ENCODE results near the gene IMP3. TPM values are rescaled to one million over a fixed set of nuclear protein-coding genes. Genes with fewer than 3 reads are reported as not detected.

The IMP3 gene
- total RNA-seq, 2 experiments from 2014 or later: 101 to 174 TPM

DNA sequence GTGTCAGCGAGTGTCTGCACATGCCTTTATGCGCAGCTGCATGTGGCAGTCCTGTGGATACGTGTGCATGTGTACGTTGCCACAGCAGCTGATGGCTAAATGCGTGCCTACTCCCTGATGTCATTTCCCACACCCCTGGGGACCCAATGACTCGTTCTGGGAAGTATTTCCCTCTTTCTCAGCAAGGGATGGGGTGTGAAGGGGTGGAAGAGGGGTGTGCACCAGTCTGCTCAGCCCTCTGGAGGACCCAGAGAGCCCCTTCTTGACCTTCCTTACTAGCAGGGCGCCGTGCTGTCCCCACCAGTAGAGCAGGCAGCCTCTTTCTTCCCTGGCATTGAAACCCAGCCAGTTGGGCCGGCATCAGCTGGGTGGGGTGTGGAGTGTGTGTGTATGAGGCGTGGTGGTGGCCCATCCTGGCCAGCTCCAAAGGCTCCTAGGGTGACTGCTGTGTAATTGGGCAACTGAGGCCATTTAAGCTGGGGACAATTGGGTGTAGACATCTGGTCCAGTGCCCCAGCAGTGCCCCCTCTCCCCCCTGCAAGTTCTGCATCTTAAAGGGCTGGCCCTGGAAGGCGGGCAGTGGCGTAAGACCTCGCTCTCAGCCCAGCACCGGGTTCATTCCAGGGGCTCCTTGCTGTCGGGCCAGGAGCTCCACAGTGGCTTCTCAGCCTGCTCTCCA lies 26.9 kb upstream of the IMP3 start:
- Histone ChIP-seq H3K4me3 (ENCODE audit: low read depth, low read length, poor library complexity, severe bottlenecking) (no peak overlapping the region), H3K36me3 (ENCODE audit: insufficient read depth, low read length) (no peaks in the 10 kb centered on the region), H3K79me2 (ENCODE audit: insufficient read depth, low read depth, low read length) (no peaks in the 10 kb centered on the region), H3K4me2 (ENCODE audit: low read length) (no peak overlapping the region), H3K9me2 (ENCODE audit: insufficient read depth, low read length) (no peaks in the 10 kb centered on the region), H4K20me1 (ENCODE audit: insufficient read depth, low read length) (no peaks in the 10 kb centered on the region), H3K27ac (ENCODE audit: low read depth, low read length, poor library complexity, severe bottlenecking) (no peak overlapping the region), H2AFZ (ENCODE audit: low read length) (no peak overlapping the region), H3K4me1 (ENCODE audit: insufficient read depth, low read length, poor library complexity, severe bottlenecking) (no peaks in the 10 kb centered on the region), H3K9me3 (ENCODE audit: low read length) (no peaks in the 10 kb centered on the region)
- BruUV-seq (replicated peaks): no TSS peak
- intact Hi-C loops (cut with micrococcal nuclease; ENCODE audit: unreplicated experiment): no loop called here
- ChIA-PET CTCF (ENCODE audit: unreplicated experiment) (no interaction called here), POLR2A (no interaction called here)
- no peak for DNase-seq (ENCODE audit: low spot score)
- no peak for TF ChIP-seq EZH2phosphoT487 (IDR thresholded peaks at IDR 0.05; ENCODE audit: borderline replicate concordance, low read depth, low read length)
- TF ChIP-seq, protein P1, sequence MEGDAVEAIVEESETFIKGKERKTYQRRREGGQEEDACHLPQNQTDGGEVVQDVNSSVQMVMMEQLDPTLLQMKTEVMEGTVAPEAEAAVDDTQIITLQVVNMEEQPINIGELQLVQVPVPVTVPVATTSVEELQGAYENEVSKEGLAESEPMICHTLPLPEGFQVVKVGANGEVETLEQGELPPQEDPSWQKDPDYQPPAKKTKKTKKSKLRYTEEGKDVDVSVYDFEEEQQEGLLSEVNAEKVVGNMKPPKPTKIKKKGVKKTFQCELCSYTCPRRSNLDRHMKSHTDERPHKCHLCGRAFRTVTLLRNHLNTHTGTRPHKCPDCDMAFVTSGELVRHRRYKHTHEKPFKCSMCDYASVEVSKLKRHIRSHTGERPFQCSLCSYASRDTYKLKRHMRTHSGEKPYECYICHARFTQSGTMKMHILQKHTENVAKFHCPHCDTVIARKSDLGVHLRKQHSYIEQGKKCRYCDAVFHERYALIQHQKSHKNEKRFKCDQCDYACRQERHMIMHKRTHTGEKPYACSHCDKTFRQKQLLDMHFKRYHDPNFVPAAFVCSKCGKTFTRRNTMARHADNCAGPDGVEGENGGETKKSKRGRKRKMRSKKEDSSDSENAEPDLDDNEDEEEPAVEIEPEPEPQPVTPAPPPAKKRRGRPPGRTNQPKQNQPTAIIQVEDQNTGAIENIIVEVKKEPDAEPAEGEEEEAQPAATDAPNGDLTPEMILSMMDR (conservative IDR thresholded peaks at IDR 0.05; ENCODE audit: low read length): no peak

DNA sequence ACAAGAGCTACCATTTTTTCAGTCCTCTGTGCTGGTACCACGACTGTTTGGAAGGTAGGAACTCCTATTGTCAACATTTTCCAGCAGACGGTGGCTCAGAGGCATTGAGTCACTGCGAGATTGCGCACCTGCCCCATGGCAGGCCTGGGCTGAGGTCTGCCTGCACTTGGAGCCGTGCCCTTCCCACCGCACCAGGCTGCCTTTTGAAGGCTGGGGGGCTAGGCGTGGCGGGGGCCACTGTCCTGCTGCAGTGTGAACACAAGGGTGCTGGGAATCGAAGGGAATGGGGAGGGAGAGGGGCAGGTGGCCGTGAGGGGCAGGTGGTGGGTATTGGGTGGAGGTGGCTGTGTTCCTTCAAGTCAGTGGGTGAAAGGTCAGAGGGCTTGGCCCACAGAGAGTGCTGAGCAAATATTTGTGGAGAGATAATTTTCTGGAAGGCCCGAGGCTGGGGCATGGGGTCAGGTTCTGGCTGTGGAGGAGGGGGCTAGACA lies 24.0 kb upstream of the IMP3 start:
- Histone ChIP-seq H3K79me2 (ENCODE audit: insufficient read depth, low read depth, low read length) (no peaks in the 10 kb centered on the region), H2AFZ (ENCODE audit: low read length) (no peak overlapping the region), H3K4me1 (ENCODE audit: insufficient read depth, low read length, poor library complexity, severe bottlenecking) (no peaks in the 10 kb centered on the region), H4K20me1 (ENCODE audit: insufficient read depth, low read length) (no peaks in the 10 kb centered on the region), H3K36me3 (ENCODE audit: insufficient read depth, low read length) (no peaks in the 10 kb centered on the region), H3K9me3 (ENCODE audit: low read length) (no peaks in the 10 kb centered on the region), H3K4me3 (ENCODE audit: low read depth, low read length, poor library complexity, severe bottlenecking) (no peak overlapping the region), H3K27ac (ENCODE audit: low read depth, low read length, poor library complexity, severe bottlenecking) (no peak overlapping the region), H3K4me2 (ENCODE audit: low read length) (no peak overlapping the region), H3K9me2 (ENCODE audit: insufficient read depth, low read length) (no peaks in the 10 kb centered on the region)
- TF ChIP-seq EZH2phosphoT487 (IDR thresholded peaks at IDR 0.05; ENCODE audit: borderline replicate concordance, low read depth, low read length): no peak
- TF ChIP-seq, protein P1 (conservative IDR thresholded peaks at IDR 0.05; ENCODE audit: low read length): no peak
- no TSS peak for BruUV-seq (replicated peaks)
- ChIA-PET CTCF (ENCODE audit: unreplicated experiment) (no interaction called here), POLR2A (no interaction called here)
- intact Hi-C loops (cut with micrococcal nuclease; ENCODE audit: unreplicated experiment): no loop called here
- DNase-seq (ENCODE audit: low spot score): no peak

DNA sequence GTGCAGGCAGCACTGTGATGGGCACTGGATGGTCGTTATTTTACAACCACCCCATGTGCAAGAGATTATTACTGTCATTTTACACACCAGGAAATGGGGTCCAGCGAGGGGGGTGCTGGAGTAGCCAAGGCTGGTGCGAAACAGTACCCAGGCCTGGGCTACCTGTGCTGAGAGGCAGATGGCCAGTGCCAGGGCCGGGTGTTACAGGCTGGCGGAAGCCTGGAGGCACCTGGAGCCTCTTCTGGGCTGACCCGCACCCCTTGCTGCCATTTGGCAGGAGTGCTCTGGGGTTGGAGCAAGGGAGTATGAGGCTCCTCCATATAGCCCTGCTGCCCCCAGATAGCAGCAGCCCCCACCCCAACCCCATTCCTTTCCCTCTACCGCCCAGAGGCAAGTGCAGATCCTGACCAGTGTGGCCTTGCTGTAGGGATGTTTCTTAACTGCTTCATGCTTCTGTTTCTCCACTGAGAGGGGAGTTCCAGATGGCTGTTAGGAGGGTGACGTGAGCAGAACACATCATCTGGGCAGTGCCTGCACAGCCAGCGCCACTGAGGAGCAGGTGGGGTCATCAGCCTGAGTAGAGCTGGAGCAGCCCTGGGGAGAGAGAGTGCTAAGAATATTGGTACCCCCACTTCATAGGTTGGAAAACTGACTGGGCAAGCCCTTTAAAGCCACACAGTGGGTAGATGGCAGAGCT lies 22.9 kb upstream of the IMP3 start:
- H3K9me2 ChIP-seq (ENCODE audit: insufficient read depth, low read length): no peaks in the 10 kb centered on the region
- H3K4me2 ChIP-seq (ENCODE audit: low read length): no peak overlapping the region
- H3K79me2 ChIP-seq (ENCODE audit: insufficient read depth, low read depth, low read length): no peaks in the 10 kb centered on the region
- no peaks in the 10 kb centered on the region for H3K4me1 ChIP-seq (ENCODE audit: insufficient read depth, low read length, poor library complexity, severe bottlenecking)
- POLR2A ChIA-PET: no interaction called here
- no peaks in the 10 kb centered on the region for H4K20me1 ChIP-seq (ENCODE audit: insufficient read depth, low read length)
- BruUV-seq (replicated peaks): no TSS peak
- no peaks in the 10 kb centered on the region for H3K9me3 ChIP-seq (ENCODE audit: low read length)
- no peak overlapping the region for H3K4me3 ChIP-seq (ENCODE audit: low read depth, low read length, poor library complexity, severe bottlenecking)
- no peak for DNase-seq (ENCODE audit: low spot score)
- intact Hi-C loops (cut with micrococcal nuclease; ENCODE audit: unreplicated experiment): no loop called here
- no peak overlapping the region for H2AFZ ChIP-seq (ENCODE audit: low read length)
- CTCF ChIA-PET (ENCODE audit: unreplicated experiment): no interaction called here
- no peak overlapping the region for H3K27ac ChIP-seq (ENCODE audit: low read depth, low read length, poor library complexity, severe bottlenecking)
- no peaks in the 10 kb centered on the region for H3K36me3 ChIP-seq (ENCODE audit: insufficient read depth, low read length)
- TF ChIP-seq, protein P1 (conservative IDR thresholded peaks at IDR 0.05; ENCODE audit: low read length): no peak
- TF ChIP-seq EZH2phosphoT487 (IDR thresholded peaks at IDR 0.05; ENCODE audit: borderline replicate concordance, low read depth, low read length): no peak

Data from OCI-LY7 (cell line).